Stimulated activated CD4-positive, alpha-beta T cell treated with anti-CD3 and anti-CD28 coated beads, TNF-alpha, amount 100 ng/mL, for 24 hours (primary cell): ENCODE results near the gene OPRM1.
A peak's percentile ranks its signal among the peaks of the same experiment; 100 is the strongest.
"Not testable (repeated sequence)": the region's sequence is repeated elsewhere in the genome, so short reads cannot be mapped to it uniquely, and the experiment has no call there.

Source experiments
- DNase-seq, 3 experiments: peaks; one replicate each; pipeline ENCODE4 v3.0.0-alpha.2; 2020; ENCODE audit warnings: low read depth in 3 of 3

The OPRM1 gene

GRCh38 chr6:154039231-154039842, at the start of gene OPRM1:
Gene OPRM1, plus strand, starts transcription at chr6:154039240. Its CDS starts 305 bp downstream, at chr6:154039545.
- DNase-seq, result peak in 2 of 3 experiments; percentile 11 to 24

GRCh38 chr6:153989989-153990388, 49.1 kb upstream of the OPRM1 start:
- no peak for DNase-seq

- DNase-seq, result no peak
These were observed 45.0 kb upstream of the OPRM1 start for GRCh38 chr6:153994004-153994403.

GRCh38 chr6:153994811-153995210, 44.2 kb upstream of the OPRM1 start:
- no peak for DNase-seq

- no peak for DNase-seq
These were observed 41.8 kb upstream of the OPRM1 start for GRCh38 chr6:153997221-153997620.

- no peak for DNase-seq
These were observed 37.4 kb upstream of the OPRM1 start for GRCh38 chr6:154001494-154002285.

GRCh38 chr6:154002894-154003293, 36.1 kb upstream of the OPRM1 start:
- DNase-seq, result no peak

GRCh38 chr6:154010371-154010770, 28.7 kb upstream of the OPRM1 start:
- DNase-seq, result no peak

GRCh38 chr6:154012852-154013251, 26.2 kb upstream of the OPRM1 start:
- DNase-seq, result no peak

GRCh38 chr6:154017786-154018185, 21.3 kb upstream of the OPRM1 start:
- no peak for DNase-seq

- no peak for DNase-seq
These were observed 8.4 kb upstream of the OPRM1 start for GRCh38 chr6:154030646-154031045.

- no peak for DNase-seq
These were observed 2.0 kb downstream of the OPRM1 start for GRCh38 chr6:154041001-154041400.

- DNase-seq, result no peak
These were observed 14.1 kb downstream of the OPRM1 start for GRCh38 chr6:154053141-154053540.

- no peak for DNase-seq
These were observed 17.5 kb downstream of the OPRM1 start for GRCh38 chr6:154056536-154056935.

- no peak for DNase-seq
These were observed 18.1 kb downstream of the OPRM1 start for GRCh38 chr6:154057098-154057497.

GRCh38 chr6:154058963-154059680, 20.1 kb downstream of the OPRM1 start:
- DNase-seq, result no peak

- no peak for DNase-seq
These were observed 21.0 kb downstream of the OPRM1 start for GRCh38 chr6:154060076-154060475.

GRCh38 chr6:154070041-154070440, 31.0 kb downstream of the OPRM1 start:
- no peak for DNase-seq

- no peak for DNase-seq
These were observed 31.6 kb downstream of the OPRM1 start for GRCh38 chr6:154070657-154071056.

GRCh38 chr6:154071236-154071635, 32.2 kb downstream of the OPRM1 start:
- DNase-seq, result no peak

- DNase-seq, result no peak
These were observed 32.7 kb downstream of the OPRM1 start for GRCh38 chr6:154071711-154072110.

GRCh38 chr6:154078596-154078995, 39.6 kb downstream of the OPRM1 start:
- DNase-seq, result not testable (repeated sequence)
